Sciatic nerve (tissue), 2 donors: Measurements from ENCODE around the gene NCOA6. TPM values are rescaled to one million over a fixed set of nuclear protein-coding genes. Genes with fewer than 3 reads are reported as not detected.
"Not testable (repeated sequence)": the region's sequence is repeated elsewhere in the genome, so short reads cannot be mapped to it uniquely, and the experiment has no call there.

Experiments
- ATAC-seq: fragments of 200-7000 bp; cut with Tn5 transposase; one replicate; pipeline ENCODE4 v1.9.1; 2020; ENCODE audit warnings: mild to moderate bottlenecking, moderate library complexity
- DNase-seq: peaks from one replicate; pipeline ENCODE4 v3.0.0-alpha.2; 2020; ENCODE audit warnings: low spot score
- intact Hi-C: fragments of 100-400 bp; cut with DNase I; formaldehyde crosslinking; loops from one replicate; pipeline ENCODE4 v1.14.2; 2022
- total RNA-seq: library from RNA; stranded (reverse); fragmentation: NEBNext Ultra II Directional; extraction: Animal tissue kit (Norgen Biotek cat#: 25700); gene quantifications from one replicate; pipeline ENCODE4 v1.2.1, GENCODE V29; 2021
- donor health status: DM: no; HTN: no; CAD: no.
- donor health status: DM: no; HTN: no; CAD: no.

Gene NCOA6
- total RNA-seq, 1 donor from 2014 or later = 30.2 TPM

DNA sequence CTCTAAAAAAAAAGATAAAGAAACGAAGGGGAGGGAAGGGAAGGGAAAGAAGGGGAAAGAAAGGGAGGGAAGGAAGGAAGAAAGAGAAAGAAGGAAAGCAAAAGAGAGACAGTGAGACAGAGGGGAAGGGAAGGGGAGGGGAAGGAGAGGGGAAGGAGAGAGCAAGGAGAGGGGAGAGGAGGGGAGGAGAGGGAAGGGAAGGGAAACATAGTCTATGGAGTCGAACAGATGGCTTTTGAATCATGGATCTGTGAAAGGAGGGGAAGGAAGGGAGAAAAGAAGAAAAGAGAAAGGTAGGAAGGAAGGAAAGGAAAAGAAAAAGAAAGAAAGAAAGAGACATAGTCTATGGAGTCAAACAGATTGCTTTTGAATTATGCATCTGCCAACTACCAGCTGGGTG is 16.7 kb upstream of the NCOA6 start:
- ATAC-seq (no peak), DNase-seq (no peak)
- intact Hi-C loops = no loop called here

DNA sequence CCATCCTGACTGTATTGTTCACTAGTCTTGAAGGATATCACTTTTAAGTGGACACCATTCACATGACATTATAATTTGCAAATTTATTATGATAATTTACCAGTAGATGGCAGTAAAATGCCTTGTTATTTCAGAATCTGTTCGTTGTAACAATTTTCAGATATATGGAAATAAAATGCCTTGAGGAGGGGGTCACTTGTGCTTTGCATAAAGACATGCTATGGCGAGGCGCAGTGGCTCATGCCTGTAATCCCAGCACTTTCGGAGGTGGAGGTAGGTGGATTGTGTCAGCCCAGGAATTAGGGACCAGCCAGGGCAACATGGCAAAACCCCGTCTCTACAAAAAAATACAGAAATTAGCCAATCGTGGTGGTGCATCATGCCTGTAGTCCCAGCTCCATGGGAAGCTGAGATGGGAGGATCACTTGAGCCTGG is 9.0 kb upstream of the NCOA6 start:
- intact Hi-C loops = no loop called here
- no peak for DNase-seq
- ATAC-seq = peak; percentile 49

DNA sequence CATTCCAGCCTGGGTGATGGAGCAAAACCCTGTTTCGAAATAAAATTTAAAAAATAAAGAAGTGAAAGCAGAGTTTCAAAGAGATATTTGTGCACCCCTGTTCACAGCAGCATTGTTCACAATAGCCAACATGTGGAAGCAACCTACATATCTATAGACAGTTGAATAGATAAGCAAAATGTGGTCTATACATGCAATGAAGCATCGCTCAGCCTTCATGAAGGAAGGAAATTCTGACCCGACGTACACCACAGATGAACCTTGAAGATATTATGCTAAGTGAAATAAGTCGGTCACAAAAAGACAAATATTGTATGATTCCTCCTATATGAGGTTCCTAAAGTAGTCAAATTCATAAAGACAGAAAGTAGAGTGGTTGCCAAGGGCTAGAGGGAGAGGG is 6.5 kb upstream of the NCOA6 start:
- DNase-seq (no peak), ATAC-seq (no peak)
- intact Hi-C loops = no loop called here

DNA sequence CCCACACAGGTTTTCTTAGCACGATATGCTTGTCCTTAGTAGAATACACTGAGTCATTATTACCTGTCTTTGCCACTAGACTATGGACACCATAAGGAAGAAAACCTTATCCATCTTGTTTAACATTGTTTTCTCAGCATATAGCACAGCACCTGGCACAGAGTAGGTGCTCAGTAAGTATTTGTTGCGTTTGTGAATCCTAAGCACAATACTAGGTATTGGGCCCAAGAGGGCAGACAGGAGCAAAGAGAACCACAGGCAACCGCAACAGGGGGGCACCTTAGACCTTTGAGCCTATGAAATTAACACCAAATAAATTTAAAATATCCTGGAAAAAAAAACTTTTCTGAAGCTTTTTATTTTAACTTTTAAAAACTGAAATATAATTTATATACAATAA is 3.7 kb upstream of the NCOA6 start:
- no peak for ATAC-seq
- intact Hi-C loops = no loop called here
- no peak for DNase-seq

DNA sequence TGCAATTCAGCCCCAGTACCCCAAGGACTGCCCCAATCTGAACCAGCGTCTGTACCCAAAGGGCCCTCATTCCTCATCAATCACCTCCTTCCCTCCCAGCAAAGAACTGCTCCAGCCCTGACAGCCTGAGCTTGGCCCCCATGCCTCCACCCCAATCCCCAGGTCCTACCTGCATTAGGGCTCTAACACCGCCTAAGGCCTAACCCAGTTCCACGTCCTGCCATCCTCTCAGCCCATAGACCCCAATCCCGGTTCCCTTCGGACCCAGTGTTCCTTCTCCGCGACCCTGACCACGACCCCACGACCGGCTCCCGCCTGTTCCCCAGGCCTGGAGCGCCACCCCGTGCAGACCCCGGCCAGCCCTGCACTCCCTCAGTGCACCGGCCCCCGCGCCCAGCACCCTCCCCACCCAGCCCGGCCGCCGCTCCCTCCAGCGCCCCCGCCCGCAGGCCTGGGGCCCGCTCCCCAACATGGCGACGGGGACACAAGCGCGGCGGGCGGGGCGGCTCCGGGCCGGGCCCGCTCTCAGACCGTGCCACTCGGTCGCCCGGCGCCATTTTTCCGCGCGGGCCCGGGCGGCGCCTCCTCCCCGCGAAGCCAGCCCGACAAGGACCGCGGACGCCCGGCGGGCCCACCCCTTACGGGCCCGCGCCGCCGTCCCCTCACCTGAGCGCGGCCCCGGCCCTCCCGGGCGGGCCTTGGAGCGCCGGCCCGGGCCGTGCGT is 483 bp downstream of the NCOA6 start:
- ATAC-seq = peak; percentile 68
- DNase-seq = peak; percentile 74
- intact Hi-C loops = no loop called here

DNA sequence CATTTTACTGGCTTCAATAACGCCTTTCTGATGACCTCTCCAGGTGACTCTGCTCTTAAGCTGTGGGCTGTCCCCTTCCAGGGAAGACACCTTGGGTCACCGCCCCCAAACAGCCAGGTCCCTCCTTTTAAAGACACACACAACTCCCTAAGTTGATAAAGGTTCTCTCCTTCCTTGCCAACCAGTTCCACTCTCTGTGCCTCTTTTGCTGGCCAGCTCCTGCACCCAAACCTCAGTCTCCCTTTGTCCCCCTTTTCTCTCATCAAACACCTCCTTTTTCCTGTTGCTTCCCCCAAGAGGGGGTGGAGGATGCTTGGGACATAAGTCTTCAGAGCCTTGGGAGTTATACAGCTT is 1.0 kb downstream of the NCOA6 start:
- DNase-seq (no peak), ATAC-seq (peak; percentile 54)
- intact Hi-C loops = no loop called here

DNA sequence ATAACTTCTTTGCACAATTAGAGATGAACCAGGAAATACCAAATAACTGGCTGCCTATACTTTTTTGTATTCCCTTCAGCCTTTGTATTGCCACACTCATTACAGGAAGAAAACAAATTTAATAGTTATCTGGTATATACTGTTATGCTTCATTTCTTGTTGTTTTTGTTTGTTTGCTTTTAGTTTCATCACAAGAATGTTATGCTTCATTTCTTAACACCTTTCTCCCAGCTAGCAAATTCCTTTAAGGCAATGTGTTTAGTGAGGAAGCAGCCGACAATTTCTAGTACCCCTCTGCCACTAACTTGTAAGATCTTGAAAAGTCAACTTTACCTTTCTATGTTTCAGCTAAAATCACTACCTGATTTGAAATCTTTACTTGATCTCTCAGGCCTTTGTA is 1.4 kb downstream of the NCOA6 start:
- no peak for DNase-seq
- intact Hi-C loops = no loop called here
- ATAC-seq = no peak

DNA sequence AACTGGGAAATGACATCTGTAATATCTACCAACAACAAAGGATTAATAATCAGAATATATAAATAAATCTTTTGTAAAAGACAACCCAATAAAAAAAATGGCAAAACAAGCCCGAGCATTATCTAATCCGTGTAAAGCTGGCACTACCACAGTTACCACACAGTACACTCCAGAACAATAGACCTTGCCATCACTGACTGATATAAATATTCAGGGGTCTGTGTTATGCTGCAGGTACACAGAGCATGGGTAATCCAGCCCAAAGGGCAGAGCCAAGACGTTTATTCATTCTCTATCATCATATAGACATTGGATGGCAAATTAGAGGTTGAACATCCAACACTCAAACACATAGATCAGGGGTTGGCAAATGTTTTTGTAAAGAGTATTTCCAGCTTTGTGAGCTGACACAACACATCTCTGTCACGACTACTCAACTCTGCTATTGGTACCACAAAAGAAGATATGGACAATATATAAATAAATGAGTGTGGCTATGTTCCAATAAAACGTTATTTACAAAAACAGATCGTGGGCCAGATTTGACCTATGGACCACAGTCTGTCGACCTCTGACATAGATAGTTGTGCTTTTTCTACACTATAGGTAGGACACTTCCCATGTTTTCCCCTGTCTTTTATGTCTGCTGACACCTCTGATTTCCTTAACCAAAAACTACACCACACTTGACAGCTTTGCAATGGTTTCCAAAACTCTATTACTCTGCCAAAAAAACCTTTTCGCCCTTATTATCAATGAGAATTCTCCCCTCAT is 4.5 kb downstream of the NCOA6 start:
- intact Hi-C loops = no loop called here
- no peak for DNase-seq

DNA sequence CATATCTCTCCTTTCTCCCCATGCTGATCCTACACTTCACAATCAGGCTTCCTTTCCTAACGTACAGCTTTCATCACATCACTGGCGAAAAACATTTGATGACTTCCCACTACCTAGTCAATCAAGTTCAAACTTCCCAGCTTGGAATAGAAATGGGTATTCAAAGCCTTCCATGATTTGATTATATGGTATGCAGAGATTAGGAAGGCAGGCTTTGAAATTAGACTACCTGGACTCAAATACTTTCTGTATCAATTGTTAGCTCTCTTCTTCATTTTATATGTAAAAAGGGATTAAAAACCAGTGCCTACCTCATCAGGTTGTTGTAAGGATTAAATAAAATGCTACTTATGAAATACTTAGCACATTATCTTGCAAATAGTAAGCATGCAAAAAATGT is 7.7 kb downstream of the NCOA6 start:
- no peak for DNase-seq
- no peak for ATAC-seq
- intact Hi-C loops = no loop called here

More for the DNA sequence above, 4.5 kb downstream of the NCOA6 start:
- no peak for ATAC-seq

DNA sequence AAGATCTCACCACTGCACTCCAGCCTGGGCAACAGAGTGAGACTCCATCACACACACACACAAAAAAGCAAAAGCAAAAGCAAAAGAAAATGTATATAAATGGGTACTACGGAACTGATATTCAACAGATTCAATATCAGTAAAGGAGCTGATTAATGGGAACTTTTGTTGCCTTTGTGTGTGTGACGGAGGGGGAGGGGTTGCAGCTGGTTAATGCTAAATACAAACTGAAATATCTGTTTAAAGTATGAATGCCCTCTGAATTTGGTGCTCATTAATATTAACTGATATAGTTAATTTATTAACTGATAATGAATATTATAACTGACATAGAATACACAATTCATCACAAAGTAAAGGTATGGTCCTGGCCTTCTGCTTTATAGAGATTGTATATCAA is 8.4 kb downstream of the NCOA6 start:
- DNase-seq (no peak), ATAC-seq (no peak)
- intact Hi-C loops = no loop called here

DNA sequence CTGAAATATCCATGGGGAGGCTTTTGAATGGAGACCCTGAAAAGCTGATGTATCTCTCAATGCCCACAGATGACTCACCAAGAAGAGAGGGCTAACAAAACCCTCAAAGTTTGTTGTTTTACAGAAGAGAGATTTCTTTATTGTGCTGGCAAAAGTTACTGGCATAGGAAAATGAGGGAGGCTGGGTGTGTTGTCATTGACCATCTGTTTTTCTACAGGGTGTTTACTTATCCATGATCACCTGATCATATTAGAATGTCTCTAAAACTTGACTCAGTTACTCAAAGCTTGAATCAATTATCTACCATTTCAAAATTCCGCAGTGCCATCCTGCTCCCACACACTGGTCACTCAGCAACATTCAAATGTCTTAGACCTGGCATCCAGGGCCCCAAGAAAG is 9.8 kb downstream of the NCOA6 start:
- no peak for DNase-seq
- no peak for ATAC-seq
- intact Hi-C loops = no loop called here

DNA sequence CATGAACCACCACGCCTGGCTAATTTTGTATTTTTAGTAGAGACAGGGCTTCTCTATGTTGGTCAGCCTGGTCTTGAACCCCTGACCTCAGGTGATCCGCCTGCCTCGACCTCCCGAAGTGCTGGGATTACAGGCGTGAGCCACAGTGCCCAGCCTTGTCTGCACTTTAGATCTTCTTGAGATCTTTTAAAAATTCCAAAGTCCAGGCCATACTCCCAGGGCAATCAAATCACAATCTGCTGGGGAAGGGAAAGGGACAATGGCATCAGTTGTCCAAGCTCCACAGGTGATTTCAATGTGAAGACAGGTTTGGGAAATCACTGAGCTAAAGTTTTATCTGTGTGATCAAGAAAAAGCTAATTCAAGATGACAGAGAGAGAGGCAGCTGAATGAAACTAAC is 16.9 kb downstream of the NCOA6 start:
- intact Hi-C loops = no loop called here
- ATAC-seq = no peak
- no peak for DNase-seq

DNA sequence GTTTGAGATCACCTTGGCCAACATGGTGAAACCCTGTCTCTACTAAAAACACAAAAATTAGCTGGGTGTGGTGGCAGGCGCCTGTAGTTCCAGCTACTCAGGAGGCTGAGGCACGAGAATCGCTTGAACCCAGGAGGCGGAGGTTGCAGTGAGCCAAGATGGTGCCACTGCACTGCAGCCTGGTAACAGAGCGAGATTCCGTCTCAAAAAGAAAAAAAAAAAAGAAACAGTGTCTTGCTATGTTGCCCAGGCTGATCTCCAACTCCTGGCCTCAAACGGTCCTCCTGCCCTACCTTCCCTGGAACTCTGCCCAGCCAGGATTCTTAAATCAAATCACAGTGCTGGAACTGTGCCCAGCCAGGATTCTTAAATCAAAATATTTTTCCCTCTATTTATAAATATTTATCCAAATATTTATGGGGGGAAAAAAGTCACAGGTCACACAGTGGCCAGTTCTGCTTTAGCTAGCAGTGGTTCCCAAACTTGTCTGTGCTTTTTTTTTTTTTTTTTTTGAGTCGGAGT is 17.4 kb downstream of the NCOA6 start:
- ATAC-seq, DNase-seq, intact Hi-C loops: not testable (repeated sequence)

DNA sequence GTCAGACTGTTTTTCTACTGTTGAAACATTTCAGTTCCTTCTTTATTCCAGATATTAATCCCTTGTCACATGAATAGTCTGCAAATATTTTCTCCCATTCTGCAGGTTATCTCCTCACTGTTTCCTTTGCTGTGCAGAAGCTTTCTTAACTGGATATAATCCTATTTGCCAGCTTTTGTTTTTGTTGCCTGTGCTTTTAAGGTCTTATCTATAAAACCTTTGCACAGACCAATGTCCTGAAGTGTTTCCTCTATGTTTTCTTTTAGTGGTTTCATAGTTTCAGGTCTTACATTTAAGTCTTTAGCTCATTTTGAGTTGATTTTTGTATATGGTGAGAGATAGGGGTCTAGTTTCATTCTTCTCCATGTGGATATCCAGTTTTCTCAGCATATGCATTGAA is 19.2 kb downstream of the NCOA6 start:
- ATAC-seq = no peak
- intact Hi-C loops = no loop called here
- no peak for DNase-seq

DNA sequence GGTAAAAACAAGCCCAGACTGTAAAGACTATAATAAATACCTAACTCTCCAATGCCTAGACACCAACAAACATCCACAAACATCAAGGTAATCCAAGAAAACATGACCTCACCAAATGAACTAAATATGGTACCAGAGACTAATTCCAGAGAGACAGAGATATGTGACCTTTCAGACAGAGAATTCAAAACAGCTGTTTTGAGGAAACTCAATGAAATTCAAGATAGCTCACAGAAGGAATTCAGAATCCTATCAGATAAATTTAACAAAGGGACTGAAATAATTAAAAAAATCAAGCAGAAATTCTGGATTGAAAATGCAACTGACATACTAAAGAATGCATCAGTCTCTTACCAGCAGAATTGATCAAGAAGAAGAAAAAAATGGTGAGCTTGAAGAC is 26.6 kb downstream of the NCOA6 start:
- intact Hi-C loops = no loop called here

DNA sequence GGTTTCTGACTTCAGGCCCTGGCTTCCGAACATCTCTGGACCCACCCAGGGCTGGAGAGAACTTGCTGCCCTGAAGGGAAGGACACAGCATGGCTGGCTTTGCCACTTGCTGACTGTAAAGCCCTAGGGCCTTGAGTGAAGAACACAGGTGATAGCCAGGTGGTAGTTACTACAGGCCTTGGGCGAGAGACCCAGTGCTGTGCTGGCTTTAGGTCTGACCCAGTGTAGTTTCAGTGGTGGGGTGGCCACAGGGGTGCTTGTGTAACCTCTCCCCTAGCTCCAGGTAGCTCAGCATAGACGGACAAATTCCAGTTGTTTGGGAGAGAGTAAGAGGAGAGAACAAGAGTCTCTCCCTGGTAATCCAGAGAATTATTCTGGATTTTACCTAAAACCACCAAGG is 27.1 kb downstream of the NCOA6 start:
- DNase-seq (no peak), ATAC-seq (no peak)
- intact Hi-C loops = no loop called here

More for the DNA sequence above, 26.6 kb downstream of the NCOA6 start:
- DNase-seq = no peak
- no peak for ATAC-seq

DNA sequence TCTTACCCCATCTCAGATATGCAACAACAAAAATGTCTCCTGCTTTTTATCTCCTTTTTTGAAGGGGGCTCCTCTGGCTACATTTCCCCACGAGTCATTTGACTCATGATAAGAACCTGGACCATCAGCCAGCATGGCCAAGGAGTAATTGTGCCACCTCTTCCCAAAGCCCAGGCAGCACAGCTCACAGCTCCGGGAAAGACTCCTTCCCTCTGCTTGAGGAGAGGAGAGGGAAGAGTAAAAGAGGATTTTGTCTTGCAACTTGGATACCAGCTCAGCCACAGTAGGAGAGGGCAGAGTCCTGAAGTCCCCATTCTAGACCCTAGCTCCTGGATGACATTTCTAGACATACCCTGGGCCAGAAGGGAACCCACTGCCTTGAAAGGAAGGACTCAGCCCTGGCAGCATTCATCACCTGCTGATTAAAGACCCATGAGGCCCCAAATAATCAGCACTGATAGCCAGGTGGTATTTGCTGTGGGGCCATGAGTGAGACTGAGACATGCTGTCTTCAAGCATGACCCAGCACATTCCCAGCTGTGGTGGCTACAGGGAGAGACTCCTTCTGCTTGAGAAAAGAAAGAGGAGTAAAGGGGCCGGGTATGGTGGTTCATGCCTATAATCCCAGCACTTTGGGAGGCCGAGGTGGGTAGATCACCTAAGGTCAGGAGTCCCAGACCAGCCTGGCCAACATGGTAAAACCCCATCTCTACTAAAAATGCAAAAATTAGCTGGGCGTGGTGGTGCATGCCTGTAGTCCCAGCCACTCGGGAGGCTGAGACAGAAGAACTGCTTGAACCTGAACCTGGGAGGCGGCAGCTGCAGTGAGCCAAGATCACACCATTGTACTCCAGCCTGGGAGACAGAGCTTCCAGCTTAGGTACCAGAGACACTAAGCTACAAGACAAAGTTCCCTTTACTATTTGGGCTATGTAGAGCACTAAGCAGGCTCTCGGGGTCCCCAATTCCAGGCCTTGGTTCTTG is 28.1 kb downstream of the NCOA6 start:
- intact Hi-C loops = no loop called here
- DNase-seq = no peak
- no peak for ATAC-seq

DNA sequence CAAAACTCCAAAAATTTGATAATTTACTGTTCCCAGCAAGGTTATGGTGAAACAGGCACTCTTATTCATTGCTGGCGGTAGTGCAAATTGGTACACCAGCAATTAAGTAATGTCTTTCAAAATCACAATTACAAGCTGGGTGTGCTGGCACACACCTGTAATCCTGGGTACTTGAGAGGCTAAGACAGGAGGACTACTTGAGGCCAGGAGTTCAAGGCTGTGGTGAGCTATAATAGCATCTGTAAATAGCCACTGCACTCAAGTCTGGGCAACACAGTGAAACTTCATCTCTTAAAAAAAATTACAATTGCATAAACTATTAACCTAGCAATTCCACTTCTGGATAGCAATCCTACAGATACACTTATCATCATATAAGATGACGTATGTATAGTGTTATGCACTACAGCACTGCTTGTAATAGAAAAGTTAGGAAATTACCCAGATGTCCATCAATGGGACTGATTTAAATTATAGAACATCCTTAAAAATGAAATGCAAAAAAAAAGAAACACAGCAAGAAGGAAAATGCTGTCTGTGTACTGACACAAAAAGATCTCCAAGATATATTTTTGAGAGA is 31.4 kb downstream of the NCOA6 start:
- ATAC-seq (no peak), DNase-seq (no peak)
- intact Hi-C loops = no loop called here
